Chondrocyte (in vitro differentiated cells): Measurements from ENCODE around the gene DZIP1. TPM values are rescaled to one million over a fixed set of nuclear protein-coding genes. Genes with fewer than 3 reads are reported as not detected.

Experiments used
- DNase-seq: peaks from one replicate; pipeline ENCODE4 v3.0.0; 2021; ENCODE audit warnings: mixed read lengths, low spot score
- H3K27ac Mint-ChIP-seq: one replicate; pipeline ENCODE4 v1.8.0; 2021; ENCODE audit warnings: mild to moderate bottlenecking, moderate library complexity, mixed read lengths; ENCODE audit not compliant: unreplicated experiment
- H3K27me3 Mint-ChIP-seq: 2 replicates; pipeline ENCODE4 v1.8.0; 2021; ENCODE audit warnings: low read depth, mixed read lengths
- H3K36me3 Mint-ChIP-seq: 2 replicates; pipeline ENCODE4 v1.8.0; 2021; ENCODE audit warnings: low read depth, mixed read lengths
- H3K4me1 Mint-ChIP-seq: 2 replicates; pipeline ENCODE4 v1.8.0; 2021; ENCODE audit warnings: low read depth, mild to moderate bottlenecking, mixed read lengths
- H3K4me3 Mint-ChIP-seq: one replicate; pipeline ENCODE4 v1.8.0; 2021; ENCODE audit warnings: mild to moderate bottlenecking, moderate library complexity, mixed read lengths; ENCODE audit not compliant: unreplicated experiment
- H3K9me3 Mint-ChIP-seq: 2 replicates; pipeline ENCODE4 v1.8.0; 2021; ENCODE audit warnings: low read depth, mixed read lengths
- total RNA-seq: library from RNA; stranded (reverse); gene quantifications from 3 replicates; pipeline ENCODE4 v1.2.1, GENCODE V29; 2021
- TF ChIP-seq, protein P1 (sequence below): fragments of 200-600 bp; sonication (generic); IDR thresholded peaks from 2 replicates; pipeline ENCODE4 v1.5.0; 2021; ENCODE audit warnings: antibody characterized with exemption, mild to moderate bottlenecking, moderate library complexity

Gene DZIP1
- total RNA-seq, 1 donor from 2014 or later = 42.4 TPM

DNA sequence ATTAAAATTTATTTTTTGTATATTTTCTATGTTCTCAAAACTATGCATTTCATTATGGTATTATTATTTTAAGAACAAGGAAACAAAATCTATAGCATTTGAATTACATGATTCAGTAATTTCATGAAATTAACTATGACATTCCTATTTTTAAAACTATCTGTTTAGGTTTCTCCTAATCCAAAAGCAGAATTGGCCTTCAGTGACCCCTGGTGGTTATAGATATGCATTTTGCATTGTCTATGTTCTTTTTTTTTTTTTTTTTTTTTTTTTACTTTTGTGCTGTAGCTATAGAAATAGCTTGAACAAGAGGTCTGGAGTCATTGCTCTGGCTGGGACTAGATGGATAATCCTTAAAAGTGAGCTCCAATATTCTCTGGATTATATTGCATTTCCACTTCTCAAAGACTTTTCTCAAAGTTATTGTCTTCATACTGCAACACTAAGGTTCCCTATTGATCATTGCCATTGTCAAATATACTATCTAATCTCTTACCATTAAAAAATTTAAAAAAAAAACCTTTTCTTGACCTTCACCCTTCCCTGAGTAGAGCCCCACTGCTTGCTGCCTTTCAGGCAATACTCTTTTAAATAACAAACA lies 16.6 kb upstream of the DZIP1 start:
- DNase-seq = no peak
- Mint-ChIP-seq H3K4me1 (no peaks in the 10 kb centered on the region), H3K36me3 (peaks cover 2% of the 10 kb centered on the region), H3K4me3 (no peak overlapping the region), H3K9me3 (peaks cover 28% of the 10 kb centered on the region), H3K27ac (no peak overlapping the region), H3K27me3 (no peaks in the 10 kb centered on the region)
- TF ChIP-seq, protein P1, sequence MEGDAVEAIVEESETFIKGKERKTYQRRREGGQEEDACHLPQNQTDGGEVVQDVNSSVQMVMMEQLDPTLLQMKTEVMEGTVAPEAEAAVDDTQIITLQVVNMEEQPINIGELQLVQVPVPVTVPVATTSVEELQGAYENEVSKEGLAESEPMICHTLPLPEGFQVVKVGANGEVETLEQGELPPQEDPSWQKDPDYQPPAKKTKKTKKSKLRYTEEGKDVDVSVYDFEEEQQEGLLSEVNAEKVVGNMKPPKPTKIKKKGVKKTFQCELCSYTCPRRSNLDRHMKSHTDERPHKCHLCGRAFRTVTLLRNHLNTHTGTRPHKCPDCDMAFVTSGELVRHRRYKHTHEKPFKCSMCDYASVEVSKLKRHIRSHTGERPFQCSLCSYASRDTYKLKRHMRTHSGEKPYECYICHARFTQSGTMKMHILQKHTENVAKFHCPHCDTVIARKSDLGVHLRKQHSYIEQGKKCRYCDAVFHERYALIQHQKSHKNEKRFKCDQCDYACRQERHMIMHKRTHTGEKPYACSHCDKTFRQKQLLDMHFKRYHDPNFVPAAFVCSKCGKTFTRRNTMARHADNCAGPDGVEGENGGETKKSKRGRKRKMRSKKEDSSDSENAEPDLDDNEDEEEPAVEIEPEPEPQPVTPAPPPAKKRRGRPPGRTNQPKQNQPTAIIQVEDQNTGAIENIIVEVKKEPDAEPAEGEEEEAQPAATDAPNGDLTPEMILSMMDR = peak; percentile 84

DNA sequence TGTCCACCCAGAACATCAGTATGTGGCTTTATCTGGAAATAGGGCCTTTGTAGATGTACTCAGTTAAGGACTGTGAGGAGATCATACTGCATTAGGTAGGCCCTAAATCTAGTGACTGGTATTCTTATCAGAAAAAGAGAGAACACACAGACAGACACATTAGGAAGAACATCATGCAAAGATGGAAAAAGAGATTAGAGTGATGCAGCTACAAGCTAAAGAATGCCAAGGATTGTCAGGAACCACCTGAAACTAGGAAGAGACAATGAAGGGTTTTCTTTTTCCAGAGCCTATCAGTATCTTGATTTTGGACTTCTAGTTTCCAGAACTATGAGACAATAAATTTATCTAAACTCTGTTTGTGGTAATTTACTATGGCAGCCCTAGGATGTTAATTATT lies 15.0 kb upstream of the DZIP1 start:
- H3K27ac Mint-ChIP-seq = no peak overlapping the region

DNA sequence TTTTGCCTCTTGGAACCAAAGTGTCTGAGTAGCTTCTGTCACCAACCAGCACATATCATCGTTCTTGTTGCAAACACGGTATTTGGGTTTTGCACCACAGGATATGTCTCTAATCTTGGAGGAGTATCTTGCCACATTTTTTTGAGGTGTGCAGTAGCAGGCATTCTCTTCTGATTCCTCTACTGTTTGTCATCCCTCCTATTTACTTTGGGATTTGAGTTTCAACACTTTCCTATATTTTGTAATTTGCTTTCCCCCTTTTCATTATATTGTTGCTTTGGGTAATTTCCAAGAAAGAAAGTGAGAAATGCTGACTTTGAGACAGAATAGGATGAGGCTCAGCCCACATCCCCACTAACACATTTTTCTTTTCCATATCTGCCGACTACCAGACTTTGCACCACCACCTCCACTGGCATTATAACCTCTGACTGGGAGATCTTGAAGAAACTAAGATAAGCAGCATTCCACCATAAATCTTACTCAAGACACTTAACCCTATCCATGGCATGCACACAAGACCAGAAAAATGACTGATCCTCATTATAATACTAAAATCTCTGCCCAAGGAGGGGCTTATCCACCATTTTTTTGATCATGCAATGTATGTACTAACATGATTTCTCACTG lies 12.0 kb upstream of the DZIP1 start:
- Mint-ChIP-seq H3K4me1 (no peaks in the 10 kb centered on the region), H3K36me3 (peaks cover 2% of the 10 kb centered on the region), H3K9me3 (peaks cover 6% of the 10 kb centered on the region), H3K4me3 (no peak overlapping the region), H3K27ac (no peak overlapping the region), H3K27me3 (peaks cover 7% of the 10 kb centered on the region)
- TF ChIP-seq, protein P1 = no peak
- no peak for DNase-seq

More for the DNA sequence above, 15.0 kb upstream of the DZIP1 start:
- no peaks in the 10 kb centered on the region for H3K27me3 Mint-ChIP-seq
- TF ChIP-seq, protein P1 = no peak
- no peak overlapping the region for H3K4me3 Mint-ChIP-seq
- H3K36me3 Mint-ChIP-seq = peaks cover 2% of the 10 kb centered on the region
- no peak for DNase-seq
- peaks cover 12% of the 10 kb centered on the region for H3K9me3 Mint-ChIP-seq
- H3K4me1 Mint-ChIP-seq = no peaks in the 10 kb centered on the region

DNA sequence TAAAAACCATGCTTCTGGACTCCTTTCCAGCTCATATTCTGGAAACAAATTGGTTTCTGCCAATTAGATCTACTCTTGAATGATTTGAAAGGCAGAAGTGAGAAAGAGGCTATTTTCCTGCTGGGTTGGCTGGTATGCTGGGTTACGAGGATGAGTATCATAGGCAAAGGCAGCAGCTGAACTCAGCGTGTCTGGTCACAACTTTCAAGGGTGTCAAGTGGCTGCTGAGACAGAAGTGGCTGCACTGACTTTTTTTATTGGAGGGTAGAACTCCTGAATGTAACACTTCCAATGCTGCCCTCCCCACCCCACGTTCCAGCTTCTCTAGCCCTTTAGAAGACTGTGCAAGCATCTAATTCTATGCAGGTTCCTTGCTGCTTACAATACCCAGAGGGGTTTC lies 8.3 kb upstream of the DZIP1 start:
- no peak for DNase-seq
- no peak overlapping the region for H3K4me3 Mint-ChIP-seq
- H3K4me1 Mint-ChIP-seq = no peaks in the 10 kb centered on the region

DNA sequence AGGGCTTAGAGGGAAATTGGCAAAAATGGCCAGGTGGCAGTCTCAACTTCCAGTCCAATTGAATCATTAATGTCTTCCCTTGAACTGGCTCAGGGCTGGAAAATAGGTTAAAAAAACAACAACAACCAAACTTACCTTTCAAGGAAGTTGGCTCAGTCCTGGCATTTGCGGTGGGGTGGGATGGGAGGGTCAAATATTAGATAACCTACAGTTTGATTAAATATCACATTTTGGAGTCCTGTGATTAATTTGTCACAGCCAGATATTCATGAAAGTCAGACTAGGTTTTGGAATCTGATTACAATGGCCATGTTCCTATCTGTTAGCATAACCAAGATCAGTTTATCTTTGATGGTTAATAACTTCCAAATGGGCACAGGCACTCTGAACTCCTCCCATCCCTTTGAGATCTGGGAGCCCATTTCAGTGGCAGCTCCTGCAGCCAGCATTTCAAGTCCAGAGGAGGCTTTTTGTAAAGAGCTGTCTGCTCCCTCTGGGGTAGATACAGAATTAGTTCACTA lies 7.8 kb upstream of the DZIP1 start:
- TF ChIP-seq, protein P1 = no peak
- Mint-ChIP-seq H3K27me3 (peaks cover 7% of the 10 kb centered on the region), H3K27ac (no peak overlapping the region), H3K4me1 (peaks cover 1% of the 10 kb centered on the region), H3K9me3 (peaks cover 2% of the 10 kb centered on the region), H3K4me3 (no peak overlapping the region), H3K36me3 (no peaks in the 10 kb centered on the region)
- no peak for DNase-seq

More for the DNA sequence above, 8.3 kb upstream of the DZIP1 start:
- peaks cover 2% of the 10 kb centered on the region for H3K9me3 Mint-ChIP-seq
- TF ChIP-seq, protein P1 = no peak
- H3K36me3 Mint-ChIP-seq = no peaks in the 10 kb centered on the region
- H3K27ac Mint-ChIP-seq = no peak overlapping the region
- H3K27me3 Mint-ChIP-seq = peaks cover 7% of the 10 kb centered on the region
